ENCODE results near the gene NR6A1. TPM values are rescaled to one million over a fixed set of nuclear protein-coding genes. Genes with fewer than 3 reads are reported as not detected.

NR6A1 gene
- total and polyA plus RNA-seq, 2 of the 13 experiments (the other 11 are each of a cell fraction or from before 2014, with no cell fraction given), result 28.1 to 31.5 TPM

DNA sequence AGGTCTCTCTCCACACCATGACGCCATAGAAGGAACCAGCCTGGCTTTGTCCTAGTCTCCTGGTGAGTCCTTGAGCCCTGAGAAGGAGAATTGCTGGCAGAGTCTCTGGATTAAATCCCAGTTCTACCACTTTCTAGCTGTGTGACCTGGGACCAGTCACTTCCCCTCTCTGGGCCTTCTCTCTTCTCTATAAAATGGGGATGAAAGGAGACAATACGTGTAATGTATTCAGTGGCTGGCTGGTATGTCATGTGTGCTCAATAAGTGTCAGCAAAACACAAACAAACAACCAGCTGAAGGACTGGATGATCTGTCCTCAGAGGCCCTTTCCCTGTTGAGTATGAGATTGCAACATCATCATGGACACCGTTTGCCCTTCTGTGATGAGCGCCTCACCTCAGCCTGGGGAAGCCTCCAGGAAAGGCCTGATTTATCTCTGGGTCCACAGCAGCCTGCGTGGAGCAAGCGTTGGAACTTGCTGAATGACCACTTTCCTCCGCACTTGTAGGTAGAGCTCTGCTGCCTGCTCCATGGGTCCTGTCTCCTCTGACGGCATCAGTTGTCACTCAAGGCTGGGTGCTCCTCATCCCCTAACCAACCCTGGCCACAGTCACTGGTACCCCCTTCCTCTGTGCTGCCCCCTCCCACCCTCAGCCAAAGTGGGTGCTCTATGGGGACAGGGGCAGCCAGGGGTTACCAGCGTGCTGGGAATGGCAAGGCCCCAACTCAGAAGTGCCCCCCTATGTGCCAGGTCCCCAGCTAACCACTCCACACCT is 260.3 kb downstream of the NR6A1 start (continued):
- TF ChIP-seq ZNF781 (CRISPR knock-in tag; IDR thresholded peaks at IDR 0.05; ENCODE audit: borderline replicate concordance, not compliant biosample characterization) (no peak), DNMT3B (CRISPR knock-in tag; conservative IDR thresholded peaks at IDR 0.05) (no peak), UBTF (CRISPR knock-in tag; IDR thresholded peaks at IDR 0.05) (peak; percentile 54), CEBPG (CRISPR knock-in tag; IDR thresholded peaks at IDR 0.05) (peak; percentile 96), HMGA1 (CRISPR knock-in tag; conservative IDR thresholded peaks at IDR 0.05) (no peak), JUN (CRISPR knock-in tag; IDR thresholded peaks at IDR 0.05) (no peak), ZFP37 (CRISPR knock-in tag; IDR thresholded peaks at IDR 0.05; ENCODE audit: borderline replicate concordance) (no peak), SRSF4 (IDR thresholded peaks at IDR 0.05; ENCODE audit: low read depth, low read length, poor library complexity, severe bottlenecking) (no peak), CHCHD3 (CRISPR knock-in tag; IDR thresholded peaks at IDR 0.05) (no peak), SRF (IDR thresholded peaks at IDR 0.05; ENCODE audit: low read depth, low read length) (no peak), THYN1 (CRISPR knock-in tag; IDR thresholded peaks at IDR 0.05; ENCODE audit: borderline replicate concordance, low read depth) (no peak), CREB3 (CRISPR knock-in tag; IDR thresholded peaks at IDR 0.05) (no peak), REXO4 (CRISPR knock-in tag; IDR thresholded peaks at IDR 0.05; ENCODE audit: borderline replicate concordance) (no peak), ZNF530 (CRISPR knock-in tag; IDR thresholded peaks at IDR 0.05; ENCODE audit: low read depth) (no peak), RFX5 (IDR thresholded peaks at IDR 0.05; ENCODE audit: low read depth, low read length) (0 out of 2 replicates have a peak, but pooled peaks have one; percentile 17), NRL (CRISPR knock-in tag; IDR thresholded peaks at IDR 0.05; ENCODE audit: borderline replicate concordance) (peak; percentile 36; the same call in 1 of the 2 replicates), ZNF18 (CRISPR knock-in tag; IDR thresholded peaks at IDR 0.05; ENCODE audit: insufficient replicate concordance) (no peak), ZNF205 (CRISPR knock-in tag; IDR thresholded peaks at IDR 0.05) (no peak), ZNF414 (CRISPR knock-in tag; IDR thresholded peaks at IDR 0.05) (no peak), ZHX1 (CRISPR knock-in tag; IDR thresholded peaks at IDR 0.05; ENCODE audit: low read depth) (peak; percentile 68; the same call in 1 of the 2 replicates), HDAC1 (CRISPR knock-in tag; IDR thresholded peaks at IDR 0.05) (peak; percentile 71)
